22Rv1 (cell line): Measurements from ENCODE around the gene CACNA1C.

Experiments used
- CTCF ChIP-seq: fragments of 450-650 bp; IDR thresholded peaks from 2 replicates; pipeline ENCODE4 v1.5.1; 2017; ENCODE audit warnings: mild to moderate bottlenecking
- ZFX ChIP-seq: fragments of 450-650 bp; IDR thresholded peaks from 2 replicates; pipeline ENCODE4 v1.6.1; 2017; ENCODE audit warnings: antibody characterized with exemption, borderline replicate concordance

- no peak for TF ChIP-seq CTCF
- no peak for TF ChIP-seq ZFX
These were observed 13.8 kb upstream of the CACNA1C start for GRCh38 chr12:2039034-2039433.
